NCI-H82 treated with DMSO at 0.1 percent for 48 hours (cell line): ENCODE measurements around the gene OR6V1.

ENCODE experiments used
- DNase-seq: peaks from one replicate; lab custom pipeline; 2025; ENCODE audit not compliant: unreplicated experiment; lab: John Stamatoyannopoulos, UW

Gene OR6V1, protein sequence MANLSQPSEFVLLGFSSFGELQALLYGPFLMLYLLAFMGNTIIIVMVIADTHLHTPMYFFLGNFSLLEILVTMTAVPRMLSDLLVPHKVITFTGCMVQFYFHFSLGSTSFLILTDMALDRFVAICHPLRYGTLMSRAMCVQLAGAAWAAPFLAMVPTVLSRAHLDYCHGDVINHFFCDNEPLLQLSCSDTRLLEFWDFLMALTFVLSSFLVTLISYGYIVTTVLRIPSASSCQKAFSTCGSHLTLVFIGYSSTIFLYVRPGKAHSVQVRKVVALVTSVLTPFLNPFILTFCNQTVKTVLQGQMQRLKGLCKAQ

GRCh38 chr7:143052041-143052440 is at the start of gene OR6V1:
TSS of gene OR6V1 (plus strand) at chr7:143052341. CDS start at chr7:143052341, 0 bp downstream.
- DNase-seq = no peak

DNA sequence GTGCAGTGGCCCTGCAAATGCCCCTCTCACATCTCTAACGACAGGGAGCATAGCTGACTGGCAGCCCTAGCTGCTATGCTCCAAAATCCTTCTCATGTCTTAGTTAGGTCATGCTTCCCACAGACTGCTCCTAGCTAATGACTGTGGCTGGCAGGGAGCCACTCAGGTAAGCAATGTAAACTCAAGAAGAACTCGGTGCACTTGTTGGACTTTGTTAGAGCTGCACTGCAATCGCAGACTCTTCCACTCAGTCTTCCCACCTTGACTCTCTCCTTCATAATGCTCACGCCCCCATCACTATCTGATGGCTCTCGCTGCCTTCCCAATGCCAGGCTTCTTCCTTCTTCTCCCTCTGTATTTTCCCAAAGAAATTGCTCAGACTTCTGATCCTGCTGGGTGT is 49.2 kb upstream of the OR6V1 start:
- no peak for DNase-seq

GRCh38 chr7:143003393-143004051 is 48.6 kb upstream of the OR6V1 start:
- DNase-seq = peak; percentile 53

DNA sequence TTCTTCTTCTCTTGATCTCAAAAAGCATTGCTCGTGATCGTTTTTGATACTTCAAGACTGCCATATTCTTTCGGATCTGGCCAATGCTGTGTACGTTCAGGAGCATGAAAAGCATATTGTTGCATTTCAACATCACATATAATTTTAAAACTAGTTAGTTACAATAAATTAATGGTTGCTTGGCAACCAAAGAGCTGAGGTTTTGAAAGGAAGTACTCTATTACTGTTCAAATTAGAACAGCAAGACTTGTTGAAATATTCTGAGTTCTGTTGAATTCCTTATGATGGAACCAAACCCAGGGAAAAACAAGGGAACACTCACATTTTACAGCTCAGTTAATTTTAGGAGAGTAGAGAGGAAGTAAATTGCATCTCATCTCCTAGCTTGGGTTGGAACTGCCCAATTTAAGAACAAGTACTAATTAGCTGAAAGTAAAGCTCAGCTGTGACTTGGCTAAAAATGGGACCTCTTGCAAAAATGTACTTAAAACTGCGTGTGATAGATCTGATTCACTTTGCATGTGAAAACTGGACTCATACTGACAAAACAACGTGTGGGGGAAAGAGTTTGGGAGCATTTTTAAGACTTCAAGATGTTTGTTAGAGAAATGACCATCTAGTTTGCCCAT is 46.4 kb upstream of the OR6V1 start:
- no peak for DNase-seq

DNA sequence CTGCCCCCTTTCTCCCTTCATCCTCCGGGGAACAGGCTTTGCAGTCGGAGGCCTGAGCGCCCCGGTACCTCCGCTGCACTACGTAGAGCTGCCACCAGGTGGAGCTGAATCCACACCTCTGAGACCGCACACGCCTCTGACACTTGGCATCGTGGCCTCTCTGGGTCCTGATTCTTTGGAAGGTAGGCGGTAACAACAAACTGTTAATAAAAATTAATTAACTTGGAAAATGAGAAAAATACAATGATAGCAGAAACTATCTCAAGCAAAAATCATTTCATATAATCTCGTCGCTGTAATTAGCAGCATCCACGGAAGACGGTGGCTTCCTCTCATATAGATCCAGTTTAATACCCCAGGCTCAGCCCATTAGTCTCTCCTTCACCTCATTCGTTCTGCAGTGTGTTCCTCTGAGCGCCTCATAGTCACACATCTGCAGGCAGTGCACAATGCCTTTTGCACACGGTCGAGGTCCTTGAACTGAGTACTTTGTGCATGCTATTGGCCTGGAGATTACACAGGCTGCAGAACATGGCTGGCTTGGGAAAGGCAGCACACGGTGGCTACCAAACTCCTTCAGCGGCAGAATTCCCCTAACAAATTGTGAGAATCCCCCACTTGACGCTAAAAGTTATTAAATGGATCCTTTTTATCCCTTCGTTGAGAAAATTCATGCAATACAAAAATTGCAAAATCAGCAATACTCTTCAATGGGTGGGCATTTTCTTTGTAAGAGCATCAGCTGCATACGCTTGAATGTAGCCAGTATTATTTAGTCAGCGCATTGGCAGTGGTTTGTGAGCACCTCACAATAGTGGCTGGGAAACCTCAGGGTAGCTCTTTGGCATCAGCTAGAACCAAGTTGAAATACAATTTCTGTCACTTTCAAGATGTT is 43.9 kb upstream of the OR6V1 start:
- DNase-seq = peak; percentile 40

- DNase-seq = no peak
Observed at GRCh38 chr7:143012001-143012400, 40.1 kb upstream of the OR6V1 start.

- DNase-seq = no peak
Observed at GRCh38 chr7:143012409-143012808, 39.7 kb upstream of the OR6V1 start.

DNA sequence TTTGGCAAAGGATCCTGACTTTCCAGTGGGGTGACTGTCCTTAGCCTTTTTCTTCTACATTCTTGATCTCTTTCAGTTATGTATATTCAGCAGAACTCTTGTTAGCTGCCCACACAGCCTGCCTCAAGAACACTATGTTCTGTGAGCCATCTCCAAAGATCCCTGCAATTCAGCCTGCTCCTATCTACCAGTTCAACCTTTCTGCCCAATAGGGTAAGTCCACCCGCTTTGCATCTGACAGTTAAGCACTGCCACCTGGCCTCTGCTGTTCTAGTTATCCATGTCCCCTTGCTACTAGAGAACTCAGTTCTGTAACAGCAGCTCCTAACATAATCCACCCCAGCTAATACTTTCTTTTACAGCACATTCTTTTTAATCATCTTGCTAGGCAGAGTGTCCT is 38.7 kb upstream of the OR6V1 start:
- DNase-seq = peak; percentile 54

- DNase-seq = no peak
Observed at GRCh38 chr7:143013893-143014292, 38.2 kb upstream of the OR6V1 start.

GRCh38 chr7:143015084-143015483 is 37.1 kb upstream of the OR6V1 start:
- DNase-seq = no peak

DNA sequence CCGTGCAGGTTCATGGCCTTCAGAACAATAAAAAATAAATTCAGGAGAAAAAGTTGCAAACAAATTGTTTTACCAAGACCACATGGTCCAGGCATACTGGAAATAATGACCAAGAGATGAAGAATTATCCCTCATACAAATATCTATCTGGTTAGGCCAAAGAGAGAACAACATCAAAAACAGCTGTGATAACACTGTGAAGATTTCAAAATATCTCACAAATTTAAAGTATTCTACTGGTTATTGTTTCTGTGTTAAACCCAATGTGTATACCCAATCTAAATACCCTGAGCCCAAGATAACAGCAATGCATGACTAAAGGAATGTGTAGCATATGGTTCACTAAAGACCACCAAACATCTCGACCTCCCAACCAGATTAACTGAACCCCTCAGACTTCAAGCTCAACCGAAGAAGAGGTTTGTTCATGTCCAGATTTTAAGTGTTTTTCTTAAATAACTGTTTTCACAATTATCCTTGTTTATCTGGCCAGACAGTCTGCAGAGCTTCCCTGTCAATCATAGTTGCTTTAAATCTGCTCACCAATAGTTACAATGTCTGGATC is 36.1 kb upstream of the OR6V1 start:
- no peak for DNase-seq

- no peak for DNase-seq
Observed at GRCh38 chr7:143016996-143017395, 35.1 kb upstream of the OR6V1 start.

- no peak for DNase-seq
Observed at GRCh38 chr7:143018931-143019330, 33.2 kb upstream of the OR6V1 start.

- no peak for DNase-seq
Observed at GRCh38 chr7:143023047-143023446, 29.1 kb upstream of the OR6V1 start.

GRCh38 chr7:143025371-143025770 is 26.8 kb upstream of the OR6V1 start:
- DNase-seq = no peak

GRCh38 chr7:143027032-143027431 is 25.1 kb upstream of the OR6V1 start, which contains the start of gene OR9A2:
TSS of gene OR9A2 (minus strand) at chr7:143027132. CDS start at chr7:143027132, 0 bp downstream.
- DNase-seq = no peak

- DNase-seq = no peak
Observed at GRCh38 chr7:143027683-143028082, 24.5 kb upstream of the OR6V1 start.

- no peak for DNase-seq
Observed at GRCh38 chr7:143038635-143039034, 13.5 kb upstream of the OR6V1 start.

DNA sequence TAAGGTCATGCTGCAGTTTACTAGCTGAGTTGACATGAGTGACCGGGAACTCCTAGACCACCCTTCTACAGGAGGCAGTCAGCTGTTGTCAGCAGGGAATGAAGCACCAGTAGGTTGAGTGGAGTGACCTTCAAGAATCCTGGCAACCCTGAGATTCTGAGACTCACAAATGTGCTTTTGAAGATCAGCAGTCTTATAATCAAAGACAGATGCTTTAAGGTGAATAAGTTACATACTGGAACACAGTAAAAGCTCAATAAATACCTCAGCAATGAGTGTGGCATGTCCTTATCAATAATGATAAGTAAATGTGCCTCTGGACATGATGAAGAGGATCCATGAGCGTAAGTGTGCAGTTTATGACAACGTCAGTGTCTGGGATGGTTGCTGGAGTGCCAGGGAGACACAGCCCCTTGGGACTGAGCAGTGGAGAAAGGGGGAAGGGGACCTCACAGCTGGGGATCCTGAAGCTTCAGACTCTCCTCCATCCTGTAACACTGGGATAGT is 11.9 kb upstream of the OR6V1 start:
- no peak for DNase-seq

- no peak for DNase-seq
Observed at GRCh38 chr7:143041346-143041745, 10.8 kb upstream of the OR6V1 start.
